ENCODE results near the gene AFTPH.

Gene AFTPH

GRCh38 chr2:64638502-64639120, 114.5 kb downstream of the AFTPH start:
- no peak for TF ChIP-seq CTCF (IDR thresholded peaks at IDR 0.05; ENCODE audit: control insufficient read depth, extremely low read depth, insufficient read depth)
- DNase-seq (ENCODE audit: low read depth), result no peak
- no peak overlapping the region for H3K4me3 ChIP-seq (ENCODE audit: low read depth, low read length)

- no peak for DNase-seq (ENCODE audit: low read depth)
- no peak overlapping the region for H3K4me3 ChIP-seq (ENCODE audit: low read depth, low read length)
These were observed 115.6 kb downstream of the AFTPH start for GRCh38 chr2:64639691-64640090.

GRCh38 chr2:64640153-64641044, 116.3 kb downstream of the AFTPH start:
- no peak overlapping the region for H3K4me3 ChIP-seq (ENCODE audit: low read depth, low read length)
- no peak for TF ChIP-seq CTCF (IDR thresholded peaks at IDR 0.05; ENCODE audit: control insufficient read depth, extremely low read depth, insufficient read depth)
- DNase-seq (ENCODE audit: low read depth), result no peak

More at GRCh38 chr2:64639691-64640090, 115.6 kb downstream of the AFTPH start:
- TF ChIP-seq CTCF (IDR thresholded peaks at IDR 0.05; ENCODE audit: control insufficient read depth, extremely low read depth, insufficient read depth), result no peak

- TF ChIP-seq CTCF (IDR thresholded peaks at IDR 0.05; ENCODE audit: control insufficient read depth, extremely low read depth, insufficient read depth), result no peak
- DNase-seq (ENCODE audit: low read depth), result no peak
- H3K4me3 ChIP-seq (ENCODE audit: low read depth, low read length), result no peak overlapping the region
These were observed 117.5 kb downstream of the AFTPH start for GRCh38 chr2:64641599-64641998.
